Measurements from ENCODE around the gene INHBB. TPM values are rescaled to one million over a fixed set of nuclear protein-coding genes. Genes with fewer than 3 reads are reported as not detected.
"Not testable (repeated sequence)": the region's sequence is repeated elsewhere in the genome, so short reads cannot be mapped to it uniquely, and the experiment has no call there.

Gene INHBB
- total RNA-seq, 4 donors from 2014 or later = 12.3 to 27.5 (median 23.6) TPM

DNA sequence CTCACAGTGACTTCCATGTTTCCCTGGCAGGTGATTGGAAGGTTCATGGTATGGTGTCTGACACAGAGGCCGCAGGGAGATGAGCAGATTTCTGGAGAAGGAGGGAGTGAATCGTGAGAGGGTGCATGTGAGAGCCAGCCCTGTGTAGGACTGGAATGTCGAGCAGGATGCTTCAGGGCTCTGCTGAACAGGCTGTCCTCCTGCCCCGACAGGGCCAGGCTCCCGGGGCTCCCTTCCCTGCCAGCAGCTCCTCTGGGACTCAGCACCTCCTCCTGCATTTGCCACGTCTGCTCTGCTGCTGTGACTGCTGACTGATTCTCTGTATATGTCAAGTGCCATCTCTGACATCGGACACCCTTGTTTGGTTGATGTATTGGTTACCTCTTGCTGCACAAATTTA is 38.5 kb upstream of the INHBB start:
- TF ChIP-seq, protein P1, sequence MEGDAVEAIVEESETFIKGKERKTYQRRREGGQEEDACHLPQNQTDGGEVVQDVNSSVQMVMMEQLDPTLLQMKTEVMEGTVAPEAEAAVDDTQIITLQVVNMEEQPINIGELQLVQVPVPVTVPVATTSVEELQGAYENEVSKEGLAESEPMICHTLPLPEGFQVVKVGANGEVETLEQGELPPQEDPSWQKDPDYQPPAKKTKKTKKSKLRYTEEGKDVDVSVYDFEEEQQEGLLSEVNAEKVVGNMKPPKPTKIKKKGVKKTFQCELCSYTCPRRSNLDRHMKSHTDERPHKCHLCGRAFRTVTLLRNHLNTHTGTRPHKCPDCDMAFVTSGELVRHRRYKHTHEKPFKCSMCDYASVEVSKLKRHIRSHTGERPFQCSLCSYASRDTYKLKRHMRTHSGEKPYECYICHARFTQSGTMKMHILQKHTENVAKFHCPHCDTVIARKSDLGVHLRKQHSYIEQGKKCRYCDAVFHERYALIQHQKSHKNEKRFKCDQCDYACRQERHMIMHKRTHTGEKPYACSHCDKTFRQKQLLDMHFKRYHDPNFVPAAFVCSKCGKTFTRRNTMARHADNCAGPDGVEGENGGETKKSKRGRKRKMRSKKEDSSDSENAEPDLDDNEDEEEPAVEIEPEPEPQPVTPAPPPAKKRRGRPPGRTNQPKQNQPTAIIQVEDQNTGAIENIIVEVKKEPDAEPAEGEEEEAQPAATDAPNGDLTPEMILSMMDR (IDR thresholded peaks at IDR 0.05) = no peak
- TF ChIP-seq POLR2A (IDR thresholded peaks at IDR 0.05) = no peak
- Histone ChIP-seq H3K9me3 (no peaks in the 10 kb centered on the region), H3K27ac (no peak overlapping the region), H3K4me3 (replicated peaks in 1 of 3) (no peak overlapping the region), H3K36me3 (no peaks in the 10 kb centered on the region), H3K27me3 (no peaks in the 10 kb centered on the region), H3K4me1 (peaks cover 0 to 1% of the 10 kb centered on the region in 2 donors)
- no peak for DNase-seq
- 85 to 88% methylated on average over 7 of the region's 7 CpGs for WGBS, 2 donors
- intact Hi-C loops (cut with DNase I) = no loop called here

DNA sequence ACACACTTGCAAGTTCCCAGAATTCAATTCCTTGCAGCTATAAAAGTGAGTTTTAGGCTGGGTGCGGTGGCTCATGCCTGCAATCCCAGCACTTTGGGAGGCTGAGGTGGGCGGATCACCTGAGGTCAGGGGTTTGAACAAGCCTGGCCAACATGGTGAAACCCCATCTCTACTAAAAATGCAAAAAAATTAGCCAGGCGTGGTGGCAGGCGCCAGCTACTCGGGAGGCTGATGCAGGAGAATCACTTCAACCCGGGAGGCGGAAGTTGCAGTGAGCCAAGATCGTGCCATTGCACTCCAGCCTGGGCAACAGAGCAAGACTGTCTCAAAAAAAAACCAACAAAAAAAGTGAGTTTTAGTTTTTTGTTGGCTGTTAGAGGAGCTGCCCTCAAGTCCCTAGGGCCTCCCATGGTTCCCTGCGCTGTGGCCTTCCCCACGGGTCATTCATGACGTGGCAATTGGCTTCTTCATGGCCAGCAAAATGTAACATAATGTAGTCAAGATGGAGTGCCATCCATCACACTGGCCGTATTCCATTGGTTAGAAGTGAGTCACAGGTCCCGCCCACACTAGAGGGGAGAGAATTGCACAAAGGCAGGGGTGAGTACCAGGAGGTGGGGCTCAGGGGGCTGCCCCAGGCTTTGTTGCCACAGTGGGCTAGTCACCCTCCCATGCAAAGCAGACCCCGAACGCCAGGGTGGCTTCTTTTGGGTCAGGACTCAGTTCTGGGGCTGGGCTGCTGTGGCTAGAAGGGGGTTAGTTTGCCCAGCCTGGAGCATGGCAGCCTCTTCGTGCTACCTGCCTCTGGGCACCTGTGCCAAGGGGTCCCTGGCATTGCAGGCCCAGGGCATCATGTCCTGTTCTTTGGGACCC is 37.7 kb upstream of the INHBB start:
- 85 to 87% methylated on average over 12 to 16 of the region's 16 CpGs for WGBS, 2 donors
- no peak for TF ChIP-seq POLR2A (IDR thresholded peaks at IDR 0.05)
- TF ChIP-seq, protein P1 (IDR thresholded peaks at IDR 0.05) = no peak

GRCh38 chr2:120310136-120310535 is 35.8 kb upstream of the INHBB start:
- 94% methylated on average over 6 of the region's 6 CpGs for WGBS, 2 donors
- Histone ChIP-seq H3K9me3 (no peaks in the 10 kb centered on the region), H3K27ac (no peak overlapping the region), H3K4me1 (peaks cover 0 to 5% of the 10 kb centered on the region in 2 donors), H3K4me3 (replicated peaks in 1 of 3) (no peak overlapping the region), H3K27me3 (no peaks in the 10 kb centered on the region), H3K36me3 (no peaks in the 10 kb centered on the region)
- intact Hi-C loops (cut with DNase I) = loop anchor here (10.0 kb wide), 1 partner anchor 85 kb away; the partner anchor contains the start of gene TMEM185B
- no peak for TF ChIP-seq POLR2A (IDR thresholded peaks at IDR 0.05)
- TF ChIP-seq, protein P1 (IDR thresholded peaks at IDR 0.05) = no peak
- DNase-seq = no peak

More for the DNA sequence above, 37.7 kb upstream of the INHBB start:
- no peaks in the 10 kb centered on the region for H3K9me3 ChIP-seq
- H3K4me1 ChIP-seq = peaks cover 0 to 5% of the 10 kb centered on the region in 2 donors
- H3K36me3 ChIP-seq = no peaks in the 10 kb centered on the region
- H3K27me3 ChIP-seq = no peaks in the 10 kb centered on the region
- no peak for DNase-seq
- no peak overlapping the region for H3K27ac ChIP-seq
- no peak overlapping the region for H3K4me3 ChIP-seq (replicated peaks in 1 of 3)
- intact Hi-C loops (cut with DNase I) = no loop called here

DNA sequence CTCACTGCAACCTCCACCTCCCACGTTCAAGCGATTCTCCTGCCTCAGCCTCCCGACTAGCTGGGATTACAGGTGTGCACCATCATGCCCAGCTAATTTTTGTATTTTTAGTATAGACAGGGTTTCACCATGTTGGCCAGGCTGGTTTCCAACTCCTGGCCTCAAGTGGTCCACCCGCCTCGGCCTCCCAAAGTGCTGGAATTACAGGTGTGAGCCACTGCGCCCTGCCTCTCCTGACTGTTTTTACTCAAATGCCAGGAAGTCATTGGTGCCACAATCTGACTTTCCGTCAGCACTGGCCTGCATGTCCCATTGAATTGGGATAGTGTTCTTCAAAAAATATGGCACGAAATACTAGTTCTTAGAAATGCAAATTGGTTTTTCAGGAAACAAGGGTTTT is 35.1 kb upstream of the INHBB start:
- not testable (repeated sequence) for H3K9me3 ChIP-seq
- 95 to 98% methylated on average over 8 of the region's 8 CpGs for WGBS, 2 donors

GRCh38 chr2:120312076-120312475 is 33.9 kb upstream of the INHBB start:
- no peak for DNase-seq
- H3K27me3 ChIP-seq = no peaks in the 10 kb centered on the region
- H3K4me3 ChIP-seq (replicated peaks in 1 of 3) = no peak overlapping the region
- no peak overlapping the region for H3K27ac ChIP-seq
- no peaks in the 10 kb centered on the region for H3K36me3 ChIP-seq
- peaks cover 0 to 5% of the 10 kb centered on the region in 2 donors for H3K4me1 ChIP-seq
- no peaks in the 10 kb centered on the region for H3K9me3 ChIP-seq
- 76 to 78% methylated on average over 6 of the region's 6 CpGs for WGBS, 2 donors
- intact Hi-C loops (cut with DNase I) = loop anchor here (10.0 kb wide), 1 partner anchor 87 kb away; the partner anchor contains the start of gene TMEM185B
- TF ChIP-seq POLR2A (IDR thresholded peaks at IDR 0.05) = no peak
- TF ChIP-seq, protein P1 (IDR thresholded peaks at IDR 0.05) = no peak

More for the DNA sequence above, 35.1 kb upstream of the INHBB start:
- not testable (repeated sequence) for H3K4me3 ChIP-seq (replicated peaks in 1 of 3); DNase-seq; H3K36me3 ChIP-seq; H3K27ac ChIP-seq; H3K27me3 ChIP-seq; H3K4me1 ChIP-seq
- intact Hi-C loops (cut with DNase I) = loop anchor here (10.0 kb wide), 1 partner anchor 86 kb away; the partner anchor contains the start of gene TMEM185B

Data from thyroid gland (tissue), 4 donors.